Measurements from ENCODE around the gene ZMYM4. TPM values are rescaled to one million over a fixed set of nuclear protein-coding genes. Genes with fewer than 3 reads are reported as not detected.

The ZMYM4 gene
- total RNA-seq, 3 donors from 2014 or later (not counting 1 experiment from before 2014, with no cell fraction given), result 41.0 to 48.0 (median 45.8) TPM

DNA sequence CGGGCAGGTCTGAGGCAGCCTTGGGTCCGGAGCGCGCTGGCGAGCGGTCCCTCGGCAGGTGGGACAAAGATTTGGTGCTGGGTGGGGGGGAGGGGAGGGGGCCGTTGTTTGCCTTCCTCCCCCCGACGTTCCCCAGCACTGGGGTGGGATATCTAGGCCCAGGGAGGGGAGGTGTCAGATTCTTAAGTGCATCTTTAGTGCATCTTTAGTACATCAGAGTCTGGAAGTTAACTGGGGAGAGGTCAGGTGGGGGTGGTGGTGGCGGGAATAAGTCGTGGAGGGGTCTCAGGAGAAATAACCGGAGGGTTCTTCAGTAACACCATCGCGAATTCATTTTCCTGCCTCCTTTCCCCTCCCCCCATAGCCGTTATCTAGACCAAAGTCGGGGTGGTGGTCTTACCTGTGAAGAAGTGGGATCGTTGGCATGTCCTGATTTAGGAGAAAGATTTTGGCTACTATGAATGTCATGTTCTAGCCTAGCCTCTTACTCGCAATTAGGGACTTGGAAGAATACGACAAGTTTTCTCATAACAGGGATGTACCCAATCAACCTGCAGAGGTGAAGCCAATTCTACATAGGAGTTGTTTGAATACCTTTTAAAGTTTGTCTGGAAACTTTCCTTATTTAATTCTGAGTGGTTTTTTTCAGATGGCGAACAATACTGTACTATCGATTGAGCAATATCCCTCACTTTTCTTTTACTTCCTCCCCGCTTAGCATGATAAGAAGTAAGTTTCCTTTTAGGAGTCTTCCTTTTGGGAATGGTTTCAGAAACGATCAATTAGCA is 886 bp downstream of the ZMYM4 start:
- Mint-ChIP-seq H3K27me3 (ENCODE audit: low read depth in 2 of 2) (peaks cover 0 to 3% of the 10 kb centered on the region in 2 donors), H3K27ac (peak overlapping the region; percentile 59 to 83), H3K4me3 (peak overlapping the region; percentile 87), H3K9me3 (no peaks in the 10 kb centered on the region), H3K4me1 (peaks cover 15 to 32% of the 10 kb centered on the region in 2 donors), H3K36me3 (no peaks in the 10 kb centered on the region)
- intact Hi-C loops (cut with micrococcal nuclease), result loop anchor here (2.0 kb wide), 1 partner anchor 77 kb away; the partner anchor contains the start of gene SFPQ
- Histone ChIP-seq H3K36me3 (ENCODE audit: control insufficient read depth, insufficient read depth, low read length) (no peaks in the 10 kb centered on the region), H3K9me3 (ENCODE audit: control insufficient read depth, insufficient read depth, low read length) (no peaks in the 10 kb centered on the region), H3K27me3 (ENCODE audit: control insufficient read depth, insufficient read depth, low read length) (no peaks in the 10 kb centered on the region), H3K4me3 (ENCODE audit: low read length) (peak overlapping the region; percentile 78), H3K4me1 (ENCODE audit: control insufficient read depth, insufficient read depth, low read length) (peaks cover 9% of the 10 kb centered on the region), H3K27ac (ENCODE audit: low read length) (peak overlapping the region; percentile 59)
- TF ChIP-seq, protein P1, sequence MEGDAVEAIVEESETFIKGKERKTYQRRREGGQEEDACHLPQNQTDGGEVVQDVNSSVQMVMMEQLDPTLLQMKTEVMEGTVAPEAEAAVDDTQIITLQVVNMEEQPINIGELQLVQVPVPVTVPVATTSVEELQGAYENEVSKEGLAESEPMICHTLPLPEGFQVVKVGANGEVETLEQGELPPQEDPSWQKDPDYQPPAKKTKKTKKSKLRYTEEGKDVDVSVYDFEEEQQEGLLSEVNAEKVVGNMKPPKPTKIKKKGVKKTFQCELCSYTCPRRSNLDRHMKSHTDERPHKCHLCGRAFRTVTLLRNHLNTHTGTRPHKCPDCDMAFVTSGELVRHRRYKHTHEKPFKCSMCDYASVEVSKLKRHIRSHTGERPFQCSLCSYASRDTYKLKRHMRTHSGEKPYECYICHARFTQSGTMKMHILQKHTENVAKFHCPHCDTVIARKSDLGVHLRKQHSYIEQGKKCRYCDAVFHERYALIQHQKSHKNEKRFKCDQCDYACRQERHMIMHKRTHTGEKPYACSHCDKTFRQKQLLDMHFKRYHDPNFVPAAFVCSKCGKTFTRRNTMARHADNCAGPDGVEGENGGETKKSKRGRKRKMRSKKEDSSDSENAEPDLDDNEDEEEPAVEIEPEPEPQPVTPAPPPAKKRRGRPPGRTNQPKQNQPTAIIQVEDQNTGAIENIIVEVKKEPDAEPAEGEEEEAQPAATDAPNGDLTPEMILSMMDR (IDR thresholded peaks at IDR 0.05), result no peak
- no peak for ATAC-seq
- whole genome bisulfite sequencing (ENCODE audit: insufficient coverage), result under 1% methylated on average over 14 of the region's 24 CpGs
- DNase-seq, result peak in 1 of 2 donors; percentile 31

DNA sequence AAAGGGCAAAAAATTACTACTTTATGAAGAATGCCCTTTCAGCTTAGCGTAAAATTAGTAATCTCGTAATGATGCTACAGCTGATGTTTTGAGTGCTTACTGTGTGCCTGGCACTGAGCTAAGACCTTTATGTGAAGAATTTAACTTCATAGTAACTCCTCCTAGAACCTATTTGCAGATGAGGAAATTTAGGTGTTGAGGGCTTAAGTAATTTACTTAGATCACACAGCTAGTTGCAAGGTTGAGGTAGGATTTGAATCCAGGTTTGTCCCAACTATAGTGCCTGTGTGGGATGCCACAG is 1.4 kb downstream of the ZMYM4 start:
- TF ChIP-seq, protein P1 (IDR thresholded peaks at IDR 0.05), result no peak
- H3K27ac ChIP-seq (ENCODE audit: low read length), result no peak overlapping the region
- peaks cover 0 to 2% of the 10 kb centered on the region in 2 donors for H3K27me3 Mint-ChIP-seq (ENCODE audit: low read depth in 2 of 2)
- intact Hi-C loops (cut with micrococcal nuclease), result loop anchor here (2.0 kb wide), 1 partner anchor 77 kb away; the partner anchor contains the start of gene SFPQ
- H3K27ac Mint-ChIP-seq, result peak overlapping the region; percentile 59 to 83
- H3K4me1 Mint-ChIP-seq, result peaks cover 15 to 28% of the 10 kb centered on the region in 2 donors
- no peaks in the 10 kb centered on the region for H3K9me3 Mint-ChIP-seq
- no peak for ATAC-seq
- no peaks in the 10 kb centered on the region for H3K36me3 Mint-ChIP-seq
- H3K27me3 ChIP-seq (ENCODE audit: control insufficient read depth, insufficient read depth, low read length), result no peaks in the 10 kb centered on the region
- DNase-seq, result peak in 1 of 2 donors; percentile 5
- whole genome bisulfite sequencing (ENCODE audit: insufficient coverage), result 76% methylated on average over 2 of the region's 2 CpGs
- peaks cover 9% of the 10 kb centered on the region for H3K4me1 ChIP-seq (ENCODE audit: control insufficient read depth, insufficient read depth, low read length)
- H3K9me3 ChIP-seq (ENCODE audit: control insufficient read depth, insufficient read depth, low read length), result no peaks in the 10 kb centered on the region
- no peaks in the 10 kb centered on the region for H3K36me3 ChIP-seq (ENCODE audit: control insufficient read depth, insufficient read depth, low read length)
- peak overlapping the region; percentile 87 for H3K4me3 Mint-ChIP-seq
- no peak overlapping the region for H3K4me3 ChIP-seq (ENCODE audit: low read length)

DNA sequence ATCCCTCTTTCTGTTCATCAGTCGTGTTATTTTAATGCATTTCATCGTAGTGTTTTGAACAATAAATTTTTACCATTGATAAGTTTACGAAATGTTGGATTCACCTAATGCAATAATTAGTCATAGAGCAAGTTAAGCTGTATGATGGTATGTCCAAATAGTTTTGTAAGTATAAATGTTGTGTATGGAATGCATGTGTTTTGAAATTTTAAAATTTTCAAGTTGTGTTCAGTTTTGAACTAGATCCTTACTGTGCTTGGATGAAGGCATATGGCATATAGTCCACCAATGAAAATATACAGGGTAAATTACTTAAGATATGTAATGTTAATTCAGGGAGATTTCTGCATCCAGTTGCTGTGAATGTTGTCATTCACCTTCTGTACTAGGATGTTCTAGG is 2.3 kb downstream of the ZMYM4 start:
- DNase-seq, result no peak
- intact Hi-C loops (cut with micrococcal nuclease), result no loop called here
- H3K36me3 Mint-ChIP-seq, result no peaks in the 10 kb centered on the region

More for the DNA sequence above, 2.3 kb downstream of the ZMYM4 start:
- Histone ChIP-seq H3K27me3 (ENCODE audit: control insufficient read depth, insufficient read depth, low read length) (no peaks in the 10 kb centered on the region), H3K27ac (ENCODE audit: low read length) (no peak overlapping the region), H3K9me3 (ENCODE audit: control insufficient read depth, insufficient read depth, low read length) (no peaks in the 10 kb centered on the region), H3K4me3 (ENCODE audit: low read length) (no peak overlapping the region), H3K36me3 (ENCODE audit: control insufficient read depth, insufficient read depth, low read length) (no peaks in the 10 kb centered on the region), H3K4me1 (ENCODE audit: control insufficient read depth, insufficient read depth, low read length) (peaks cover 9% of the 10 kb centered on the region)
- Mint-ChIP-seq H3K9me3 (no peaks in the 10 kb centered on the region), H3K4me1 (peaks cover 15 to 25% of the 10 kb centered on the region in 2 donors), H3K4me3 (peak overlapping the region; percentile 42), H3K27me3 (ENCODE audit: low read depth in 2 of 2) (no peaks in the 10 kb centered on the region), H3K27ac (no peak overlapping the region)
- 100% methylated on average over 2 of the region's 3 CpGs for WGBS (ENCODE audit: insufficient coverage)
- TF ChIP-seq, protein P1 (IDR thresholded peaks at IDR 0.05), result no peak
- ATAC-seq, result no peak

Measured in natural killer cell (primary cell).